ENCODE results near the gene ZNF777.

GRCh38 chr7:149462101-149462520 is 1.2 kb upstream of the ZNF777 start:
- TF ChIP-seq CTCF (IDR thresholded peaks at IDR 0.05) (no peak), POLR2A (IDR thresholded peaks at IDR 0.05) (no peak), POLR2AphosphoS5 (IDR thresholded peaks at IDR 0.05) (no peak)
